Thyroid gland (tissue), 4 donors: Measurements from ENCODE around the gene MKRN2OS. TPM values are rescaled to one million over a fixed set of nuclear protein-coding genes. Genes with fewer than 3 reads are reported as not detected.

ENCODE experiments used
- DNase-seq, 2 donors: peaks; one replicate each; pipeline ENCODE4 v3.0.0-alpha.2; 2019
- H3K27ac ChIP-seq, 3 donors: fragments of 200-600 bp; sonication (generic); 1 replicate in 2 of 3; 2 replicates in 1 of 3; pipeline ENCODE4 v1.5.1; 2016 to 2019; ENCODE audit warnings: mild to moderate bottlenecking in 1 of 3, moderate library complexity in 1 of 3
- H3K27me3 ChIP-seq: fragments of 200-600 bp; sonication (generic); one replicate; pipeline ENCODE4 v1.5.1; 2019
- H3K36me3 ChIP-seq, 2 donors: fragments of 200-600 bp; sonication (generic); one replicate each; pipeline ENCODE4 v1.5.1; 2016 to 2019
- H3K4me1 ChIP-seq, 2 donors: fragments of 200-600 bp; sonication (generic); one replicate each; pipeline ENCODE4 v1.5.1; 2017 to 2019
- H3K4me3 ChIP-seq, 3 donors: fragments of 200-600 bp; sonication (generic); replicated peaks in 1 of 3; 1 replicate in 2 of 3; 2 replicates in 1 of 3; pipeline ENCODE4 v1.5.1; 2016; ENCODE audit warnings: mild to moderate bottlenecking in 1 of 3
- H3K9me3 ChIP-seq: fragments of 200-600 bp; sonication (generic); one replicate; pipeline ENCODE4 v1.5.1; 2017
- CTCF ChIP-seq, 6 experiments: fragments of 200-600 bp in 3 of 6; fragments of 450-650 bp in 3 of 6; sonication (generic) in 3 of 6; IDR thresholded peaks; one replicate each; pipeline ENCODE4 v1.5.1; 2016 to 2019; ENCODE audit warnings: antibody characterized with exemption in 6 of 6, mild to moderate bottlenecking in 2 of 6, inconsistent platforms in 1 of 6, moderate library complexity in 1 of 6
- POLR2A ChIP-seq, 2 donors: fragments of 450-650 bp; IDR thresholded peaks; one replicate each; pipeline ENCODE4 v1.6.1; 2017; ENCODE audit warnings: antibody characterized with exemption in 2 of 2, mild to moderate bottlenecking in 2 of 2, moderate library complexity in 1 of 2
- WGBS, 2 donors: methylation state at CpG; one replicate each; pipeline ENCODE4 v1.1.5; 2017; 5-methylcytosine and 5-hydroxymethylcytosine counted together
- intact Hi-C: fragments of 100-400 bp; cut with DNase I; formaldehyde crosslinking; loops from one replicate; pipeline ENCODE4 v1.15.1; 2023
- total RNA-seq, 4 donors: library from RNA; depleted of rRNA; stranded (reverse); fragments of >200 nt; gene quantifications; one replicate each; pipeline ENCODE4 v1.2.3, GENCODE V29; 2016

Gene MKRN2OS
- total RNA-seq, 4 donors from 2014 or later = not detected

DNA sequence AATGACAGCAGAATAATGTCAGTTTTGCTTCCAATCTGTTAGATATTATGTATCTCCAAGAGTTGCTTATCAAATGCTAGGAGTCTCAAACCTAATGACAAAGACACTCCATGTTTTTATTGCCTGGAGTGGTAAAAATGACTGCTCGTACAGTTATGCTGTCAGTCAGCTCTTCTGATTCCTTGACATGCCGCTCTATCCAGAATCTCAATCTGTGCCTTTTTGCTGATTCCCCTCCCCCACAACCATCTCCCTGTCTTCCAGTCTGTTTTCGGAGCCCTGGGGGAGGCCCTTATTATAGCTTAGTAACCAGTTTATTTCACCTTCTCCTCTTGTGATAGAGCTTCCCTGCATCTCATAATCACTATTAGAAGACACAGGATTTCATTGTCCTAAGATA is 14.2 kb upstream of the MKRN2OS start:
- no peak overlapping the region for H3K4me3 ChIP-seq
- H3K9me3 ChIP-seq = no peaks in the 10 kb centered on the region
- 81 to 82% methylated on average over 3 of the region's 3 CpGs for WGBS, 2 donors
- no peaks in the 10 kb centered on the region for H3K27me3 ChIP-seq
- peaks cover 47 to 55% of the 10 kb centered on the region in 2 donors for H3K4me1 ChIP-seq
- TF ChIP-seq CTCF (IDR thresholded peaks at IDR 0.05) (no peak), POLR2A (IDR thresholded peaks at IDR 0.05) (no peak)
- intact Hi-C loops = no loop called here
- H3K36me3 ChIP-seq = no peaks in the 10 kb centered on the region
- no peak overlapping the region for H3K27ac ChIP-seq
- DNase-seq = no peak

- Histone ChIP-seq H3K27ac (no peak overlapping the region), H3K4me3 (no peak overlapping the region), H3K27me3 (no peaks in the 10 kb centered on the region), H3K9me3 (no peaks in the 10 kb centered on the region), H3K4me1 (peaks cover 47 to 56% of the 10 kb centered on the region in 2 donors), H3K36me3 (no peaks in the 10 kb centered on the region)
- 53 to 69% methylated on average over 4 of the region's 4 CpGs for whole genome bisulfite sequencing, 2 donors
- no peak for DNase-seq
- TF ChIP-seq POLR2A (IDR thresholded peaks at IDR 0.05) = no peak
- TF ChIP-seq CTCF (IDR thresholded peaks at IDR 0.05) = no peak
- intact Hi-C loops = no loop called here
Observed at GRCh38 chr3:12558706-12559105, 13.4 kb upstream of the MKRN2OS start.

DNA sequence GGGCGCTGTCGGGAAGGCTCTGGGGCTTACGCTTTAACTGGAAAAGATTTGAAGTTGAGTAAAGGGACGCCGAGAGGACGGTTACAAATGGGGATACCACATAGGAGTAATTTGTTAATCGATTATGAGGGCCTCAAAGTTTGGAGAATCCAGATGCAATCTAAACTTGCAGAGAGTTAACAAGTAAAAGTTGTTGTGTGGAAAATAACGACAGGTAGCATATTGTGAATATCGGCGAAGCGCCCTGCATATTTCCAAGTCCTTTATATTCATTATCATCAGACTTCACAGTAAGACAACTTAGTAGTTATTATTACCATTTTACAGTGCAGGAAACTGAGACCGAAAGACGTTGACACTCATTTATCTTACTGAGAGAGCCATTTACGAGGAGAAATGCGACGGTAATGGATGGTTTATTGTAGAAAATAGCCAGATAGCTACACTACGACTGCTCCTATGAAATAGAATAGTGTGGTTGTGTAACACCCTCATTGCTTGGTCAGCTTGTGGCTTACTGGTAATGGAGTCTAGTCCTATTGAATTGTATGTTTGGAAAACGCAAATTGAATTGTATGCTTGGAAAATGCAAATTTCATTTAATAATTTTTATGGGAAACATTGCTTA is 12.3 kb upstream of the MKRN2OS start:
- TF ChIP-seq POLR2A (IDR thresholded peaks at IDR 0.05) (no peak), CTCF (IDR thresholded peaks at IDR 0.05) (no peak)
- no peak for DNase-seq
- Histone ChIP-seq H3K4me1 (peaks cover 41 to 50% of the 10 kb centered on the region in 2 donors), H3K4me3 (peak overlapping the region; percentile 78 to 98 (median 89)), H3K9me3 (no peaks in the 10 kb centered on the region), H3K27ac (peak overlapping the region; percentile 85 to 93 (median 88)), H3K27me3 (peaks cover 4% of the 10 kb centered on the region), H3K36me3 (no peaks in the 10 kb centered on the region)
- WGBS, 2 donors = 1 to 2% methylated on average over 18 of the region's 18 CpGs
- intact Hi-C loops = no loop called here

DNA sequence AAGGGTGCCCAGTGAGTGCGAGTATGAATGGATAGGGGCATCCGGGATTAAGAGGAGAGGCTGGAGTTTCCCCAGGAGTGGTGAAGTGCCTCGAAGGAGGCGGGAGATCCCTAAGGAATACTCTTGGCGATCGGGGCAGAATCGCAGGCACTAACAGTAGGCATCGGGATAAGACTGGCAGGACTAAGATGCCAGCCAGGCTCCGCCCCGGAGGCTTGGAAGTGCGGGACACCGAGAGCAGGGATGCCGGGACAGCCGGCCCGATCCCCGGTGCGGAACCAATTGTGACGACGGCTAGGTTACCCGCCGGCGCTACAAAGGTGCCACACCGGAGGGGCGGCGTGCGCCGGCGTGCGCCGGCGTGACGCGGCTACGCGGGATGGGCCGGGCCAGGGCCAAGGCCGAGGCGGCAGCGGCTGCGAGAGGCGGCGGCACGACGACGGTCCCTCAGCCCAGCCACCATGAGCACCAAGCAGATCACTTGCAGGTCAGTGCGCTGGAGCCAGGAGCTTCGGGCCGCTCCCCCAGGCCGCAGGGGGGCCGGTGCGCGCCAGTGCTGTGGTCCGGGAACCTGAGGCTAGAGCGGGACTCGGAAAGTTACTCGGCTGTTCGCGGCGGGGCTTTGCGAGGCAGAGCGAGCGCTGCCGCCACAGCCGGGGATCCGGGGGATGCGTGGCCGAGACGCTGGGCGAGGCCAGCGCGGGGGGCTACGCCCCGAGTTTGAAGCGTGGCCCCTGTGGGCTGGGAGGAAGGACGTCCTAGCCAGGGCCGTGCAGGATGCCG is 11.6 kb upstream of the MKRN2OS start, which contains the start of gene MKRN2:
TSS of gene MKRN2 (plus strand) at position 398 of the 783 bp plus-strand sequence. CDS start at position 462, 64 bp downstream.
- WGBS, 2 donors = 0 to 1% methylated on average over 15 to 28 of the region's 77 CpGs
- intact Hi-C loops = no loop called here
- peaks cover 4% of the 10 kb centered on the region for H3K27me3 ChIP-seq
- TF ChIP-seq POLR2A (IDR thresholded peaks at IDR 0.05) = peak; percentile 95 to 98
- peak in 1 of 6 experiments; percentile 17 for TF ChIP-seq CTCF (IDR thresholded peaks at IDR 0.05)
- H3K9me3 ChIP-seq = no peaks in the 10 kb centered on the region
- H3K4me3 ChIP-seq = peak within 1 kb of the TSS; percentile 78 to 98 (median 89)
- peaks cover 39 to 49% of the 10 kb centered on the region in 2 donors for H3K4me1 ChIP-seq
- peak within 1 kb of the TSS; percentile 85 to 93 (median 88) for H3K27ac ChIP-seq
- H3K36me3 ChIP-seq = no peaks in the 10 kb centered on the region
- DNase-seq = peak; percentile 89 to 90

DNA sequence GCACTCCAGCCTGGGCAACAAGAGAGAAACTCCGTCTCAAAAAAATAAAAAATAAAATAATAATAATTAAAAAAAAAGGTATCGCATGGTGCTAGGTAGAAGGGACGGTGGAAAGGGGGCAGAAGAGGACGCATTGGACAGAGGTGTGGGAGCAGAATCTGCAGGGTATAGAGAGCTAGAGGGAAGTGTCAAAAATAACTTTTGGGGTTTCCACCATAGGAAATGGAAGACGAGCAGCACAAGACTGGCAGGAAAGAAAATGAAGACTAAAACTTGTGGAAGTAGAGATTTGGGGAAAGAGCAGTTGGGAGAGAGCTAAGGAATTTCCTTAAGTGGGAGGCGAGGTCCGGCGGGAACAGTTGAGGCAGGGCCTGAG is 11.0 kb upstream of the MKRN2OS start:
- TF ChIP-seq CTCF (IDR thresholded peaks at IDR 0.05) (no peak), POLR2A (IDR thresholded peaks at IDR 0.05) (no peak)
- intact Hi-C loops = no loop called here
- peak overlapping the region; percentile 49 to 93 (median 88) for H3K27ac ChIP-seq
- peak overlapping the region; percentile 62 to 89 (median 78) for H3K4me3 ChIP-seq
- peaks cover 37 to 47% of the 10 kb centered on the region in 2 donors for H3K4me1 ChIP-seq
- no peaks in the 10 kb centered on the region for H3K36me3 ChIP-seq
- no peaks in the 10 kb centered on the region for H3K9me3 ChIP-seq
- WGBS, 2 donors = 1 to 2% methylated on average over 8 of the region's 8 CpGs
- peaks cover 4% of the 10 kb centered on the region for H3K27me3 ChIP-seq
- DNase-seq = no peak
